B cell (primary cell): Measurements from ENCODE around the gene THAP8. TPM values are rescaled to one million over a fixed set of nuclear protein-coding genes. Genes with fewer than 3 reads are reported as not detected.

Experiments used
- ATAC-seq: fragments of 200-7000 bp; cut with Tn5 transposase; one replicate; pipeline ENCODE4 v1.10.0; 2021; ENCODE audit warnings: low read depth, mild to moderate bottlenecking, moderate number of reproducible peaks, moderate library complexity
- CTCF ChIA-PET: fragments of 350-600 bp; sonication (Branson Sonifier 250); formaldehyde crosslinking; loops from one replicate; lab custom pipeline; 2021; ENCODE audit warnings: antibody characterized with exemption, inconsistent platforms; lab: Charles Lee
- POLR2A ChIA-PET: fragments of 350-600 bp; sonication (Branson Sonifier 250); formaldehyde crosslinking; loops from one replicate; lab custom pipeline; 2021; ENCODE audit warnings: antibody characterized with exemption; lab: Charles Lee
- DNase-seq: peaks from one replicate; pipeline ENCODE4 v3.0.0; 2013
- H2AFZ ChIP-seq: 2 replicates; pipeline ENCODE4 v1.6.1; 2012; ENCODE audit warnings: mild to moderate bottlenecking, low read depth, low read length; ENCODE audit not compliant: insufficient read depth, poor library complexity, severe bottlenecking
- H3K27ac ChIP-seq, 2 donors: 1 replicate in 1 of 2; 2 replicates in 1 of 2; pipeline ENCODE4 v1.5.1; 2012 to 2013; ENCODE audit warnings: low read length in 2 of 2, mild to moderate bottlenecking in 2 of 2, moderate library complexity in 1 of 2
- H3K27me3 ChIP-seq, 4 experiments: fragments of 200-600 bp in 1 of 4; sonication (generic) in 1 of 4; replicated peaks in 1 of 4; 1 replicate in 2 of 4; 2 replicates in 2 of 4; pipeline versions ENCODE4 v1.6.1 to v1.7.0; 2013 to 2016; ENCODE audit warnings: low read length in 3 of 4, mild to moderate bottlenecking in 2 of 4, mixed read lengths in 1 of 4, moderate library complexity in 1 of 4; ENCODE audit not compliant: insufficient read depth in 4 of 4, control insufficient read depth in 3 of 4; ENCODE audit errors: control extremely low read depth in 1 of 4
- H3K36me3 ChIP-seq, 2 experiments: replicated peaks in 1 of 2; 1 replicate in 1 of 2; 2 replicates in 1 of 2; pipeline versions ENCODE4 v1.6.1 to v1.7.1; 2013; ENCODE audit warnings: low read length in 1 of 2; ENCODE audit not compliant: insufficient read depth in 2 of 2, control insufficient read depth in 1 of 2; ENCODE audit errors: control extremely low read depth in 1 of 2, extremely low read depth in 1 of 2
- H3K4me1 ChIP-seq, 2 donors: fragments of 200-600 bp in 1 of 2; sonication (generic) in 1 of 2; 1 replicate in 1 of 2; 2 replicates in 1 of 2; pipeline versions ENCODE4 v1.5.1 to v1.6.1; 2013 to 2017; ENCODE audit warnings: low read length in 2 of 2; ENCODE audit not compliant: control insufficient read depth in 2 of 2, insufficient read depth in 2 of 2
- H3K4me2 ChIP-seq: replicated peaks from 2 replicates; pipeline ENCODE3; 2012; ENCODE audit warnings: mild to moderate bottlenecking, low read depth, low read length; ENCODE audit not compliant: poor library complexity, severe bottlenecking
- H3K4me3 ChIP-seq, 5 experiments: fragments of 200-600 bp in 1 of 5; sonication (generic) in 1 of 5; 1 replicate in 3 of 5; 2 replicates in 2 of 5; pipeline versions ENCODE4 v1.5.1 to v1.7.0; 2011 to 2016; ENCODE audit warnings: low read length in 4 of 5, mild to moderate bottlenecking in 4 of 5, low read depth in 2 of 5, control low read depth in 1 of 5, moderate library complexity in 1 of 5; ENCODE audit not compliant: insufficient read depth in 1 of 5; ENCODE audit errors: control extremely low read depth in 1 of 5, extremely low read depth in 1 of 5
- H3K79me2 ChIP-seq: fragments of 200-600 bp; sonication (generic); one replicate; pipeline ENCODE4 v1.6.0; 2016; ENCODE audit warnings: low read length; ENCODE audit not compliant: control insufficient read depth, insufficient read depth
- H3K9ac ChIP-seq: fragments of 200-600 bp; sonication (generic); 2 replicates; pipeline ENCODE4 v1.6.1; 2017; ENCODE audit warnings: mild to moderate bottlenecking, low read length, moderate library complexity
- H3K9me3 ChIP-seq, 3 donors: one replicate each; pipeline versions ENCODE4 v1.6.1 to v1.7.1; 2013; ENCODE audit warnings: low read length in 2 of 3; ENCODE audit not compliant: control insufficient read depth in 2 of 3, insufficient read depth in 1 of 3; ENCODE audit errors: control extremely low read depth in 1 of 3
- H4K20me1 ChIP-seq: 2 replicates; pipeline ENCODE4 v1.6.0; 2012; ENCODE audit warnings: mild to moderate bottlenecking, low read length; ENCODE audit not compliant: insufficient read depth, control insufficient read depth, poor library complexity, severe bottlenecking
- H3K27ac Mint-ChIP-seq: one replicate; pipeline ENCODE4 v1.8.0; 2021; ENCODE audit warnings: mixed read lengths
- H3K27me3 Mint-ChIP-seq: one replicate; pipeline ENCODE4 v1.8.0; 2021; ENCODE audit warnings: mixed read lengths
- H3K4me1 Mint-ChIP-seq: one replicate; pipeline ENCODE4 v1.8.0; 2021; ENCODE audit warnings: mixed read lengths
- H3K4me3 Mint-ChIP-seq: one replicate; pipeline ENCODE4 v1.8.0; 2021; ENCODE audit warnings: mixed read lengths
- H3K9me3 Mint-ChIP-seq: one replicate; pipeline ENCODE4 v1.8.0; 2022; ENCODE audit warnings: mixed read lengths; ENCODE audit not compliant: insufficient read depth
- CTCF ChIP-seq: fragments of 200-600 bp; IDR thresholded peaks from one replicate; pipeline ENCODE4 v1.8.0; 2022; ENCODE audit warnings: antibody characterized with exemption, mild to moderate bottlenecking
- EZH2 ChIP-seq: IDR thresholded peaks from 2 replicates; pipeline ENCODE4 v1.6.1; 2012; ENCODE audit warnings: borderline replicate concordance, low read depth, mild to moderate bottlenecking, moderate library complexity, low read length; ENCODE audit not compliant: insufficient read depth, poor library complexity, severe bottlenecking
- WGBS: methylation state at CpG from one replicate; pipeline ENCODE4 v1.1.5; 2013; ENCODE audit warnings: missing lambda C conversion rate; ENCODE audit not compliant: insufficient coverage; 5-methylcytosine and 5-hydroxymethylcytosine counted together
- intact Hi-C: fragments of 100-400 bp; cut with micrococcal nuclease; formaldehyde crosslinking; loops from one replicate; pipeline ENCODE4 v1.10.0; 2022
- polyA plus RNA-seq: library from polyadenylated mRNA; depleted of rRNA; stranded (reverse); fragments of >200 nt; gene quantifications from 2 replicates; pipeline ENCODE4 v1.2.3, GENCODE V29; 2012
- total RNA-seq, 2 donors: library from RNA; stranded (reverse); fragments of 120-200 nt in 1 of 2; gene quantifications; 1 replicate in 1 of 2; 2 replicates in 1 of 2; pipeline versions ENCODE4 v1.2.3 to v1.2.4, GENCODE V29; 2013 to 2022

THAP8 gene
- total and polyA plus RNA-seq, 2 donors (not counting 1 experiment from before 2014, with no cell fraction given) = 4.5 to 5.7 TPM

GRCh38 chr19:36089847-36090246, 35.8 kb upstream of the THAP8 start:
- 100% methylated on average over 2 of the region's 5 CpGs for WGBS
- no peaks in the 10 kb centered on the region for H3K27me3 Mint-ChIP-seq
- no peaks in the 10 kb centered on the region for H3K4me1 Mint-ChIP-seq
- Histone ChIP-seq H3K36me3 (no peaks in the 10 kb centered on the region), H3K4me3 (no peak overlapping the region), H3K9ac (no peak overlapping the region), H2AFZ (no peak overlapping the region), H3K4me2 (no peak overlapping the region), H3K27ac (no peak overlapping the region), H3K9me3 (no peaks in the 10 kb centered on the region), H4K20me1 (no peaks in the 10 kb centered on the region), H3K27me3 (no peaks in the 10 kb centered on the region), H3K79me2 (no peaks in the 10 kb centered on the region), H3K4me1 (no peaks in the 10 kb centered on the region)
- H3K9me3 Mint-ChIP-seq = no peaks in the 10 kb centered on the region
- ATAC-seq = no peak
- no peak overlapping the region for H3K27ac Mint-ChIP-seq
- no peak for DNase-seq
- POLR2A ChIA-PET = no interaction called here
- CTCF ChIA-PET = interaction anchor here (1.0 kb wide), 1 partner anchor 38 kb away, joined by 4 read pairs; no protein-coding TSS in a partner anchor
- intact Hi-C loops = no loop called here
- no peak overlapping the region for H3K4me3 Mint-ChIP-seq
- TF ChIP-seq CTCF = no peak
- no peak for TF ChIP-seq EZH2

GRCh38 chr19:36086326-36086725, 32.2 kb upstream of the THAP8 start:
- no peak overlapping the region for H3K27ac ChIP-seq
- ChIA-PET POLR2A (no interaction called here), CTCF (no interaction called here)
- Mint-ChIP-seq H3K9me3 (no peaks in the 10 kb centered on the region), H3K4me1 (no peaks in the 10 kb centered on the region), H3K27me3 (no peaks in the 10 kb centered on the region), H3K4me3 (no peak overlapping the region), H3K27ac (no peak overlapping the region)
- DNase-seq = no peak
- no peaks in the 10 kb centered on the region for H3K9me3 ChIP-seq
- no peak overlapping the region for H3K4me2 ChIP-seq
- ATAC-seq = no peak
- H3K27me3 ChIP-seq = no peaks in the 10 kb centered on the region
- no peak overlapping the region for H3K9ac ChIP-seq
- no peak for TF ChIP-seq EZH2
- no peak for TF ChIP-seq CTCF
- intact Hi-C loops = no loop called here
- H2AFZ ChIP-seq = no peak overlapping the region
- WGBS = 92% methylated on average over 9 of the region's 9 CpGs
- no peak overlapping the region for H3K4me3 ChIP-seq
- no peaks in the 10 kb centered on the region for H3K4me1 ChIP-seq
- no peaks in the 10 kb centered on the region for H4K20me1 ChIP-seq
- peaks cover 0 to 6% of the 10 kb centered on the region in 2 experiments for H3K36me3 ChIP-seq
- H3K79me2 ChIP-seq = no peaks in the 10 kb centered on the region
